ENCODE results near the gene NFATC3. TPM values are rescaled to one million over a fixed set of nuclear protein-coding genes. Genes with fewer than 3 reads are reported as not detected.

The NFATC3 gene
- total RNA-seq, 2 donors from 2014 or later = 51.1 to 56.7 TPM

DNA sequence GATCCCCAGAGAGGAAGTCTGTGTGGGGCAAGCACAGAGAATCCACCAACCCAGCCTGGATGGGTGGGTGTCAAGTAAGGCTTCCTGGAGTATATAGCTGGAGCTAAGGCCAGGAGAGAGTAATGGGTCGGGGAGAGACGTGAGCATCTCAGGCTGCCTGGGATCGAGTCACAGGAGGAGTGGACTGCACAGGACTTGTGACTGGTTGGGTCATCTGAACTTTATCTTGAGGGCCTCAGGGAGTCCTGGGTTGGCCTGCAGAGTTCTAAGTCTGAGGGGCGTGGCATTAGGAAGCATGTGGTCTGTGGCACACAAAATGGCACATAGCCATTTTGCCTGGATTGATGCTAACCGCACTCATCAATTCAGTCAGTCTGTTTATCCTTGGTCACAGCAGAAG is 161.5 kb downstream of the NFATC3 start:
- Histone ChIP-seq H3K4me3 (peak overlapping the region; percentile 78), H3K36me3 (peaks cover 16% of the 10 kb centered on the region), H3K27me3 (replicated peaks; ENCODE audit: insufficient read depth) (no peaks in the 10 kb centered on the region), H3K27ac (peak overlapping the region; percentile 65 to 78), H3K9me3 (no peaks in the 10 kb centered on the region), H3K4me1 (ENCODE audit: control insufficient read depth in 1 of 2, low read depth in 2 of 2) (peaks cover 38 to 49% of the 10 kb centered on the region in 2 donors)
- DNase-seq (ENCODE audit: low spot score) (no peak), ATAC-seq (ENCODE audit: insufficient number of reproducible peaks, low FRiP score, low read depth) (no peak)
- TF ChIP-seq, protein P1, sequence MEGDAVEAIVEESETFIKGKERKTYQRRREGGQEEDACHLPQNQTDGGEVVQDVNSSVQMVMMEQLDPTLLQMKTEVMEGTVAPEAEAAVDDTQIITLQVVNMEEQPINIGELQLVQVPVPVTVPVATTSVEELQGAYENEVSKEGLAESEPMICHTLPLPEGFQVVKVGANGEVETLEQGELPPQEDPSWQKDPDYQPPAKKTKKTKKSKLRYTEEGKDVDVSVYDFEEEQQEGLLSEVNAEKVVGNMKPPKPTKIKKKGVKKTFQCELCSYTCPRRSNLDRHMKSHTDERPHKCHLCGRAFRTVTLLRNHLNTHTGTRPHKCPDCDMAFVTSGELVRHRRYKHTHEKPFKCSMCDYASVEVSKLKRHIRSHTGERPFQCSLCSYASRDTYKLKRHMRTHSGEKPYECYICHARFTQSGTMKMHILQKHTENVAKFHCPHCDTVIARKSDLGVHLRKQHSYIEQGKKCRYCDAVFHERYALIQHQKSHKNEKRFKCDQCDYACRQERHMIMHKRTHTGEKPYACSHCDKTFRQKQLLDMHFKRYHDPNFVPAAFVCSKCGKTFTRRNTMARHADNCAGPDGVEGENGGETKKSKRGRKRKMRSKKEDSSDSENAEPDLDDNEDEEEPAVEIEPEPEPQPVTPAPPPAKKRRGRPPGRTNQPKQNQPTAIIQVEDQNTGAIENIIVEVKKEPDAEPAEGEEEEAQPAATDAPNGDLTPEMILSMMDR (IDR thresholded peaks at IDR 0.05) = no peak

DNA sequence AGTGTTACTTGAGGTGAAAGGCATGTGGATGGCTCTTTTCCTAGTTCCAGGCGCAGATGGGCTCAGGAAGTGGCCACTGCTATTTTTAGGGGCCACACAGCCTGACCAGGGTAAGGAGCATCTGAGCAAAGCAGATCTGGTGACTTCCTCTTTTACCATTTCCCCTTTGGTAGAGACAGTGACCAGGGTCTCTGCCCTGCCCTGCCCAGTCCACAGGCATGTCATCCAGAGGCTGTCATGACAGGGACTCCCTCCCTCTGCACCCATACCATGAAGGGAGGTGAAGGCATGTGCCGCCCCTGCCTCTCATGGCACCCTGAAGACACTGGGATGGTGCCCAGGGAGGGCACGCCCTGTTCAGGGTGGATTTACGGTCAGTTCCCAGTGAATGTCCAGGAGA is 162.2 kb downstream of the NFATC3 start:
- peaks cover 19% of the 10 kb centered on the region for H3K36me3 ChIP-seq
- H3K27me3 ChIP-seq (replicated peaks; ENCODE audit: insufficient read depth) = no peaks in the 10 kb centered on the region
- H3K27ac ChIP-seq = peak overlapping the region; percentile 65 to 78
- H3K4me3 ChIP-seq = peak overlapping the region; percentile 78
- peaks cover 46 to 56% of the 10 kb centered on the region in 2 donors for H3K4me1 ChIP-seq (ENCODE audit: control insufficient read depth in 1 of 2, low read depth in 2 of 2)
- H3K9me3 ChIP-seq = no peaks in the 10 kb centered on the region
- TF ChIP-seq, protein P1 (IDR thresholded peaks at IDR 0.05) = no peak
- DNase-seq (ENCODE audit: low spot score) (no peak), ATAC-seq (ENCODE audit: insufficient number of reproducible peaks, low FRiP score, low read depth) (no peak)

DNA sequence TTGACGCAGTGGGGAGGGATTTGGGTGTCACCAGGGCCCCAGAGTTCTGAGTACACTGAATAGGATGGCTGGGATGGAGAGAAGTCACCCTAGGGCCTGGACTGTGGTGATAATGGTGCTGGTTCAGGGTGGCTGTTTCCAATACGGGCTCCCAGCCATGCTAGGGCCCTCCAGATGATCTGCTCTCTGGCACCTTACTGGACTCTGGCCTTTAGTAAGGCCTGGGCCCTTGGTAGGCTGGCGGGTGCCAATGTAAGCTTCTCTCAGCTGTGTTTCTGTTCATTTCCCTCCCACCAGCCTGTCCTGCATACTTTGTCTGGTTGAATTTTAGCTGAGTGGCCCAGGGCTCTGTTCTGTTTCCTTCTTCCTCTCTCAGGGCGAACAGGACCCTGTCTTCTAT is 162.8 kb downstream of the NFATC3 start:
- TF ChIP-seq, protein P1 (IDR thresholded peaks at IDR 0.05) = no peak
- Histone ChIP-seq H3K27me3 (replicated peaks; ENCODE audit: insufficient read depth) (no peaks in the 10 kb centered on the region), H3K36me3 (peaks cover 24% of the 10 kb centered on the region), H3K27ac (peak overlapping the region; percentile 65 to 78), H3K4me3 (peak overlapping the region; percentile 78), H3K9me3 (no peaks in the 10 kb centered on the region), H3K4me1 (ENCODE audit: control insufficient read depth in 1 of 2, low read depth in 2 of 2) (peaks cover 49 to 61% of the 10 kb centered on the region in 2 donors)
- DNase-seq (ENCODE audit: low spot score) (no peak), ATAC-seq (ENCODE audit: insufficient number of reproducible peaks, low FRiP score, low read depth) (no peak)

DNA sequence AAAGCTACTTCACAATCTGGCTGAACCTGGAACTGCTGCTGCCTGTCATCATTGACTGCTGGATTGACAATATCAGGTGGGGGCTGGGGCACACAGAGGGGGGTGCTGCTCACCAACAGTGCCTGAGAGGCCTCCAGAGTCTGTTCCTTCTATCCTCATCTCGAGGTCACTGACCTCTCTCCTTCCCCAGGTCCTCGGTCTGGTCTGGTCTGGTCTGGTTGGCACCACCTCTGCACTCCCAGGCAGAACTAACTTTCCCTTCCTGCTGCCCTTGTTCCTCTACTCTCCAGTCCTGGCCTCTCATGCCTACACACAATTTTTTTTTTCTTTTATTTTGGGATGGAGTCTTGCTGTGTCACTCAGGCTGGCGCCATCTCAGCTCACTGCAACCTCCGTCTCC is 164.2 kb downstream of the NFATC3 start:
- no peaks in the 10 kb centered on the region for H3K27me3 ChIP-seq (replicated peaks; ENCODE audit: insufficient read depth)
- H3K4me1 ChIP-seq (ENCODE audit: control insufficient read depth in 1 of 2, low read depth in 2 of 2) = peaks cover 46 to 61% of the 10 kb centered on the region in 2 donors
- DNase-seq (ENCODE audit: low spot score) = no peak
- H3K4me3 ChIP-seq = no peak overlapping the region
- peak overlapping the region in 1 of 2 donors; percentile 16 for H3K27ac ChIP-seq
- H3K36me3 ChIP-seq = peaks cover 34% of the 10 kb centered on the region
- TF ChIP-seq, protein P1 (IDR thresholded peaks at IDR 0.05) = no peak
- H3K9me3 ChIP-seq = no peaks in the 10 kb centered on the region
- ATAC-seq (ENCODE audit: insufficient number of reproducible peaks, low FRiP score, low read depth) = no peak

DNA sequence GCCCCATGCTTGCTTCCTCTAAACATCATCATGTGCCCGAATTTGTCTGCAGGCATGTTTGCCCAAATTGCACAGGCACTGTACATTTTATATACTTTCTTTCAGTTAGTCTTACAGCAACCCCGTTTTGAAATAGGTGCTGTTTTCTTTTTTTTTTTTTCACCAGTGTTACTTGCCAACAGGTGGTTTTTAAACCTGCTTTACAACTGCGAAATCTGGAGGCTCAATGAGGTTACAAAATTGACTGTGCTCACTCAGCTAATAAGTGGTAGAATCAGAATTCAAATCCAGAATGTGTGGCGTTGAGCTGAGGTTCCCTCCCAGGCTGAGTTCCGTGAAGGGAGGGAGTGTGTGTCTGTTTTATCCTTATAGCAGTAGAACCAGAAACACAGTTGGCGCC is 165.8 kb downstream of the NFATC3 start:
- no peak overlapping the region for H3K4me3 ChIP-seq
- ATAC-seq (ENCODE audit: insufficient number of reproducible peaks, low FRiP score, low read depth) (no peak), DNase-seq (ENCODE audit: low spot score) (no peak)
- TF ChIP-seq, protein P1 (IDR thresholded peaks at IDR 0.05) = no peak
- no peaks in the 10 kb centered on the region for H3K9me3 ChIP-seq
- H3K27ac ChIP-seq = peak overlapping the region; percentile 78 to 95
- H3K4me1 ChIP-seq (ENCODE audit: control insufficient read depth in 1 of 2, low read depth in 2 of 2) = peaks cover 43 to 54% of the 10 kb centered on the region in 2 donors
- H3K27me3 ChIP-seq (replicated peaks; ENCODE audit: insufficient read depth) = no peaks in the 10 kb centered on the region
- peaks cover 49% of the 10 kb centered on the region for H3K36me3 ChIP-seq

All from thoracic aorta (tissue), 2 donors.